ENCODE measurements around the gene TST.

TST gene

GRCh38 chr22:36981247-36981775 is 37.9 kb downstream of the TST start:
- H3K27me3 ChIP-seq (ENCODE audit: insufficient read depth, poor library complexity, severe bottlenecking): no peaks in the 10 kb centered on the region
- no peak for TF ChIP-seq SPI1 (IDR thresholded peaks at IDR 0.05; ENCODE audit: borderline replicate concordance, low read depth)
- no peak for TF ChIP-seq CTCF (IDR thresholded peaks at IDR 0.05; ENCODE audit: insufficient read depth, low read length)
- TF ChIP-seq, protein P1, sequence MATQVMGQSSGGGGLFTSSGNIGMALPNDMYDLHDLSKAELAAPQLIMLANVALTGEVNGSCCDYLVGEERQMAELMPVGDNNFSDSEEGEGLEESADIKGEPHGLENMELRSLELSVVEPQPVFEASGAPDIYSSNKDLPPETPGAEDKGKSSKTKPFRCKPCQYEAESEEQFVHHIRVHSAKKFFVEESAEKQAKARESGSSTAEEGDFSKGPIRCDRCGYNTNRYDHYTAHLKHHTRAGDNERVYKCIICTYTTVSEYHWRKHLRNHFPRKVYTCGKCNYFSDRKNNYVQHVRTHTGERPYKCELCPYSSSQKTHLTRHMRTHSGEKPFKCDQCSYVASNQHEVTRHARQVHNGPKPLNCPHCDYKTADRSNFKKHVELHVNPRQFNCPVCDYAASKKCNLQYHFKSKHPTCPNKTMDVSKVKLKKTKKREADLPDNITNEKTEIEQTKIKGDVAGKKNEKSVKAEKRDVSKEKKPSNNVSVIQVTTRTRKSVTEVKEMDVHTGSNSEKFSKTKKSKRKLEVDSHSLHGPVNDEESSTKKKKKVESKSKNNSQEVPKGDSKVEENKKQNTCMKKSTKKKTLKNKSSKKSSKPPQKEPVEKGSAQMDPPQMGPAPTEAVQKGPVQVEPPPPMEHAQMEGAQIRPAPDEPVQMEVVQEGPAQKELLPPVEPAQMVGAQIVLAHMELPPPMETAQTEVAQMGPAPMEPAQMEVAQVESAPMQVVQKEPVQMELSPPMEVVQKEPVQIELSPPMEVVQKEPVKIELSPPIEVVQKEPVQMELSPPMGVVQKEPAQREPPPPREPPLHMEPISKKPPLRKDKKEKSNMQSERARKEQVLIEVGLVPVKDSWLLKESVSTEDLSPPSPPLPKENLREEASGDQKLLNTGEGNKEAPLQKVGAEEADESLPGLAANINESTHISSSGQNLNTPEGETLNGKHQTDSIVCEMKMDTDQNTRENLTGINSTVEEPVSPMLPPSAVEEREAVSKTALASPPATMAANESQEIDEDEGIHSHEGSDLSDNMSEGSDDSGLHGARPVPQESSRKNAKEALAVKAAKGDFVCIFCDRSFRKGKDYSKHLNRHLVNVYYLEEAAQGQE (IDR thresholded peaks at IDR 0.05; ENCODE audit: insufficient replicate concordance, low read depth): no peak
- TF ChIP-seq POLR2AphosphoS5 (IDR thresholded peaks at IDR 0.05; ENCODE audit: low read depth): no peak
- no peak for TF ChIP-seq GABPA (IDR thresholded peaks at IDR 0.05; ENCODE audit: low read depth)
- no peak overlapping the region for H3K27ac ChIP-seq (replicated peaks)
- no peak overlapping the region for H3K4me3 ChIP-seq (replicated peaks; ENCODE audit: insufficient read depth, low read length)
- DNase-seq (ENCODE audit: low read depth in 1 of 2, low spot score in 1 of 2): no peak

GRCh38 chr22:36979016-36979910 is 40.0 kb downstream of the TST start:
- Histone ChIP-seq H3K27me3 (ENCODE audit: insufficient read depth, poor library complexity, severe bottlenecking) (no peaks in the 10 kb centered on the region), H3K4me3 (replicated peaks; ENCODE audit: insufficient read depth, low read length) (no peak overlapping the region), H3K27ac (replicated peaks) (no peak overlapping the region)
- no peak for DNase-seq (ENCODE audit: low read depth in 1 of 2, low spot score in 1 of 2)
- no peak for TF ChIP-seq SPI1 (IDR thresholded peaks at IDR 0.05; ENCODE audit: borderline replicate concordance, low read depth)
- TF ChIP-seq POLR2AphosphoS5 (IDR thresholded peaks at IDR 0.05; ENCODE audit: low read depth): no peak
- TF ChIP-seq CTCF (IDR thresholded peaks at IDR 0.05; ENCODE audit: insufficient read depth, low read length): no peak
- TF ChIP-seq, protein P1 (IDR thresholded peaks at IDR 0.05; ENCODE audit: insufficient replicate concordance, low read depth): no peak
- TF ChIP-seq GABPA (IDR thresholded peaks at IDR 0.05; ENCODE audit: low read depth): no peak

DNA sequence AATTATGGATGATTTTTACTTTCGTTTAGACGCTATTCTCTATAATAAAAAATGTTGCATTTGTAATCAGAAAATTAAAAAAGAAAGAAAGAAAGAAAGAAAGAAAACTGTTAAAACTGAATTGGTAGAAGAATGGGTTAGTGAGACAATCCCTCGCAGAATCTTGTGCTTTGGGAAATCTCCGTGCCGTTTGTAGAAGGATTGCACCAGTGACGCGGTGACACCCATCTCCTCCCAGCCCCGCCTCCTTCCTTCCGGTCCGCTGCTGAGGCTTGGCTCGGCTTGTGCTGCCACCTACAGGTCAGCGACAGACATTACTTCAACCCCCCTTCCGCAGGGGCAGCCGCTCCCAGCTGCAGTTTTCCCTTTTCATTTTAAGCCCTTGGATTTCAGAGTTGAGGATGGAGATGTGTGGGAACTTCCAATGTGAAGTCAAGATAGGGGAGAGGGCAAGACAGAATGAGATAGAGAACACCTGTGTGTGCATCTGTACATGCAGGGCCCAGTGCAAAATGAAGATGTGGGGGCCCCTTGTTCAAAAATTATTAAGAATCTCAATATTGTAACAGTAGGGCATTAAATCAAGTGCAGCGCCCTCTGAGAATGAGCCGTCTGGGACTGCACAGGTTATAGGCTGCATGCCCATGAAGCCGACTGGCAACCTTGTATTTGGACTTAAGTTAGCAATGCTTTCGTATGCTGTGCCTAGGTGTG is 41.1 kb downstream of the TST start:
- Histone ChIP-seq H3K27ac (replicated peaks) (peak overlapping the region; percentile 48), H3K4me3 (replicated peaks; ENCODE audit: insufficient read depth, low read length) (0 out of 2 replicates have a peak overlapping the region, but pooled peaks have one; percentile 7), H3K27me3 (ENCODE audit: insufficient read depth, poor library complexity, severe bottlenecking) (no peaks in the 10 kb centered on the region)
- TF ChIP-seq POLR2AphosphoS5 (IDR thresholded peaks at IDR 0.05; ENCODE audit: low read depth) (no peak), CTCF (IDR thresholded peaks at IDR 0.05; ENCODE audit: insufficient read depth, low read length) (peak; percentile 50), GABPA (IDR thresholded peaks at IDR 0.05; ENCODE audit: low read depth) (peak; percentile 58)
- TF ChIP-seq, protein P1 (IDR thresholded peaks at IDR 0.05; ENCODE audit: insufficient replicate concordance, low read depth): no peak
- DNase-seq (ENCODE audit: low read depth in 1 of 2, low spot score in 1 of 2): peak; percentile 63 to 93
